ENCODE data around the gene FAM162B.

FAM162B gene

DNA sequence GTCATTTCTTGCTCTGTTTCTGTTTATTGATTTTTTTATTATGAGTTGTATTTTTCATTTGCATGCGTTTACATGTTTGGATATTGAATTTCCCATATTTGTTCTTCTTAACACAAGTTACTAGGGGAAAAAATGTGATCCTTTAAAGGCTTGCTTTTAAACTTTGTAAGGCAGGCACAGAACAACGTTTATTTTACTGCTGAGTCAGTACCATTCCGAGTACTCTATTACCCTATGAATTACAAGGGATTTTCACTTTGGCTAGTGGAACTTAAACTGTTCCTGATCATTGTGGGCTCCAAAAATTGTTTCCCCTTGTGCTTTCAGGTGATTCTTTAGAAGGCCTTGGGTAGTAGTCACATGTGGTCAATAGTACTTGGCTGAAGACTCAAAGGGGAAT is 28.5 kb downstream of the FAM162B start:
- H3K36me3 ChIP-seq (ENCODE audit: control insufficient read depth in 1 of 2, insufficient read depth in 2 of 2, low read length in 2 of 2), result no peaks in the 10 kb centered on the region
- no peaks in the 10 kb centered on the region for H3K79me2 ChIP-seq (ENCODE audit: control insufficient read depth, insufficient read depth, low read length, poor library complexity)
- H2BK120ac ChIP-seq (ENCODE audit: insufficient read depth, low read length, poor library complexity), result no peak overlapping the region
- no peak overlapping the region for H2AFZ ChIP-seq (ENCODE audit: insufficient read depth, low read length, poor library complexity)
- H3K14ac ChIP-seq (ENCODE audit: low read length), result no peak overlapping the region
- H4K91ac ChIP-seq (ENCODE audit: low read depth, low read length), result no peak overlapping the region
- H3K27ac ChIP-seq (ENCODE audit: low read depth, low read length), result no peak overlapping the region
- no peak overlapping the region for H3K18ac ChIP-seq (ENCODE audit: low read length)
- H3K9ac ChIP-seq (ENCODE audit: low read length), result no peak overlapping the region
- H3K9me3 ChIP-seq (ENCODE audit: insufficient read depth, low read depth, low read length), result no peaks in the 10 kb centered on the region
- H2BK12ac ChIP-seq (ENCODE audit: low read length), result no peak overlapping the region
- H3K27me3 ChIP-seq (ENCODE audit: insufficient read depth, low read length), result no peaks in the 10 kb centered on the region
- H3K4me3 ChIP-seq (ENCODE audit: low read depth, low read length), result no peak overlapping the region
- H3K4me2 ChIP-seq (ENCODE audit: low read length), result no peak overlapping the region
- H3K79me1 ChIP-seq (ENCODE audit: low read length), result no peaks in the 10 kb centered on the region
- no peak for DNase-seq
- H2BK5ac ChIP-seq (ENCODE audit: low read depth, low read length, poor library complexity), result no peak overlapping the region
- H3K23ac ChIP-seq (ENCODE audit: low read length), result no peak overlapping the region
- no peak overlapping the region for H4K8ac ChIP-seq (ENCODE audit: low read depth, low read length)
- H2AK5ac ChIP-seq (ENCODE audit: low read length), result no peak overlapping the region
- H4K12ac ChIP-seq (ENCODE audit: low read depth, low read length), result no peak overlapping the region
- no peak overlapping the region for H3K4ac ChIP-seq (ENCODE audit: low read depth, low read length)
- whole genome bisulfite sequencing (ENCODE audit: extremely low coverage, insufficient coverage, insufficient read length), result no CpG with 5 or more reads among the region's 3 CpGs
- H3K4me1 ChIP-seq (ENCODE audit: control insufficient read depth in 1 of 2, insufficient read depth in 2 of 2, low read length in 2 of 2), result no peaks in the 10 kb centered on the region

DNA sequence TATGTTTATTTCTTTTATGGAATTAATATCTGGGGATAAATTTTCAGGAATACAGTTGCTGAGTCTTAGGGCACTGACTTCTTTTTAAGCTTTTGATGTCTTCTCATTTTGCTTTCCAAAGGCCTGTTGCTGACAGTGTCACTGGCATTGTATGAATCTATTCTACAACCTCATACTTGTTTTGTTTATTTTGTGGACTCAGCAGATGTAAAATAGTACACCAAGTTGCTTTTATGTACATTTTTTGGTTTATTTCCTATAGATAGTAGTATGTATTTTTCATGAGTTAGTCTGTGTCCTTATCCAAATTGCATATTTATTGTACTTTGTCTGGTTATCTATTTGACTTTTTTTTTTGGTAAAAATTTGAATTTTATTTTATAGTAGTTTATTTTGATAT is 35.0 kb downstream of the FAM162B start:
- Histone ChIP-seq H3K4ac (ENCODE audit: low read depth, low read length) (no peak overlapping the region), H3K18ac (ENCODE audit: low read length) (no peak overlapping the region), H2AK5ac (ENCODE audit: low read length) (no peak overlapping the region), H4K8ac (ENCODE audit: low read depth, low read length) (no peak overlapping the region), H4K91ac (ENCODE audit: low read depth, low read length) (no peak overlapping the region), H2BK5ac (ENCODE audit: low read depth, low read length, poor library complexity) (no peak overlapping the region), H3K14ac (ENCODE audit: low read length) (no peak overlapping the region), H2BK12ac (ENCODE audit: low read length) (no peak overlapping the region), H3K9me3 (ENCODE audit: insufficient read depth, low read depth, low read length) (no peaks in the 10 kb centered on the region), H3K79me1 (ENCODE audit: low read length) (no peaks in the 10 kb centered on the region), H2BK120ac (ENCODE audit: insufficient read depth, low read length, poor library complexity) (no peak overlapping the region), H3K27ac (ENCODE audit: low read depth, low read length) (no peak overlapping the region), H3K36me3 (ENCODE audit: control insufficient read depth in 1 of 2, insufficient read depth in 2 of 2, low read length in 2 of 2) (peaks cover 0 to 2% of the 10 kb centered on the region in 2 experiments), H3K4me1 (ENCODE audit: control insufficient read depth in 1 of 2, insufficient read depth in 2 of 2, low read length in 2 of 2) (no peaks in the 10 kb centered on the region), H3K79me2 (ENCODE audit: control insufficient read depth, insufficient read depth, low read length, poor library complexity) (no peaks in the 10 kb centered on the region), H3K9ac (ENCODE audit: low read length) (no peak overlapping the region), H3K23ac (ENCODE audit: low read length) (no peak overlapping the region), H3K4me3 (ENCODE audit: low read depth, low read length) (no peak overlapping the region), H4K12ac (ENCODE audit: low read depth, low read length) (no peak overlapping the region), H3K4me2 (ENCODE audit: low read length) (no peak overlapping the region), H2AFZ (ENCODE audit: insufficient read depth, low read length, poor library complexity) (no peak overlapping the region), H3K27me3 (ENCODE audit: insufficient read depth, low read length) (no peaks in the 10 kb centered on the region)
- no peak for DNase-seq

DNA sequence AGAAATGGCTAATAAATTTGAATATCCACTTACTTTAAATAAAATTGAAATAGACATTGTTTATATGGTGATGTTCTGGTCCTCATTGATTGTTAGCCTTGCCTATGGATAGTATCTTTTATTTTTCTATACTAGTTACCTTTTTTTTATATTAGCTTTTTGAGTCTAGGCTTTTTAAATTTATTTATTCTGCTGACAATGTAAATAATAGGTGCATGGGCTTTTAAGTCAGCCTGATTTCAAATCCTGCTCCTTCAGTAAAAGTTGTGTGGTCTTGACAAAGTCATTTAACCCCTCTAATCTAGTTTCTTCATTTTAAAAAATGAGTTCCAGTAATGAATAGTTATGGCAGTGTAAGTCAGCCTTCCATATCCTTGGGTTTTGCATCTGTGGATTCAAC is 38.6 kb downstream of the FAM162B start:
- Histone ChIP-seq H3K27me3 (ENCODE audit: insufficient read depth, low read length) (no peaks in the 10 kb centered on the region), H3K4ac (ENCODE audit: low read depth, low read length) (no peak overlapping the region), H3K79me1 (ENCODE audit: low read length) (no peaks in the 10 kb centered on the region), H4K8ac (ENCODE audit: low read depth, low read length) (no peak overlapping the region), H2BK5ac (ENCODE audit: low read depth, low read length, poor library complexity) (no peak overlapping the region), H2BK12ac (ENCODE audit: low read length) (no peak overlapping the region), H3K9me3 (ENCODE audit: insufficient read depth, low read depth, low read length) (no peaks in the 10 kb centered on the region), H3K4me1 (ENCODE audit: control insufficient read depth in 1 of 2, insufficient read depth in 2 of 2, low read length in 2 of 2) (no peaks in the 10 kb centered on the region), H3K4me3 (ENCODE audit: low read depth, low read length) (no peak overlapping the region), H2AFZ (ENCODE audit: insufficient read depth, low read length, poor library complexity) (no peak overlapping the region), H4K91ac (ENCODE audit: low read depth, low read length) (no peak overlapping the region), H3K14ac (ENCODE audit: low read length) (no peak overlapping the region), H2BK120ac (ENCODE audit: insufficient read depth, low read length, poor library complexity) (no peak overlapping the region), H3K4me2 (ENCODE audit: low read length) (no peak overlapping the region), H3K9ac (ENCODE audit: low read length) (no peak overlapping the region), H3K36me3 (ENCODE audit: control insufficient read depth in 1 of 2, insufficient read depth in 2 of 2, low read length in 2 of 2) (peaks cover 2 to 4% of the 10 kb centered on the region in 2 experiments), H3K23ac (ENCODE audit: low read length) (no peak overlapping the region), H2AK5ac (ENCODE audit: low read length) (no peak overlapping the region), H3K27ac (ENCODE audit: low read depth, low read length) (no peak overlapping the region), H4K12ac (ENCODE audit: low read depth, low read length) (no peak overlapping the region), H3K18ac (ENCODE audit: low read length) (no peak overlapping the region), H3K79me2 (ENCODE audit: control insufficient read depth, insufficient read depth, low read length, poor library complexity) (no peaks in the 10 kb centered on the region)
- no peak for DNase-seq

DNA sequence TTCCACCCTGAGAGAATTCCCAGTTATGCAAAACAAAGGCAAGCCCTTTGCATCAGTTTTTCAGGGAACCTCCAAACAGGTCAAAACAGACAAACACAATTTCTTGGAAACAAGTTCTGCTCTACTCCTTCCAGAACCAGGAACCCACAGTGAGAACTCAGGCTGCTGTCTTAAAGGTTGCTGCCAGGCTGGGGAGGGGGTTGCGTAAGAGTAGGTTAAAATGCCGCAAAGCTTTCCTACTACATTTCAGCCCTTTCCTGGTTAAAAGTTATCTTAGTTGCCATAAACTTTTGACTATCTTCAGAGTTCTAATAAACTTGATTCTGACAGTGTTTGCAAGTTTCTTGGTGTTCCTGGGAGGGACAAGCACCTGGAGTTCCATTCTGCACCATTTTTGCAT is 50.8 kb downstream of the FAM162B start:
- no peaks in the 10 kb centered on the region for H3K79me2 ChIP-seq (ENCODE audit: control insufficient read depth, insufficient read depth, low read length, poor library complexity)
- no CpG with 5 or more reads among the region's 2 CpGs for WGBS (ENCODE audit: extremely low coverage, insufficient coverage, insufficient read length)

DNA sequence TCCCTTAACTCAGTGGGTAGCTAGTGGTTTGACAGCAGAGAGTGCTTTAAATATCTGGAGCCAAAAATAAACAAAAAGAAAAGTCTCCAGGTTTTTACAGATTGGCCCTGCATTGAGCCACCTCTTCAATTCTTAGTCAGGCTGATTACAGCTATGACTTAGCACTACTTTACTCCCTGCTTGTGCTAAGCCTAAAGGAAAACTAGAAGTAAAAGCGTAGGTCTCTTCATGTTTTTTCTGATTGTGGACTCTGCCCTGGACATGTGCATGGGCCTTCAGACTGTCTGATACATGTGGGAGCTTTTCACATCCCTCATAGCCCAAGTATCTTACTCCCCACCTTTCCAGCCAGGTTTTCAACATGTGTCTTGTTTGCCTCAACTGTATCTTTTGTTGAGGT is 51.2 kb downstream of the FAM162B start:
- no peak overlapping the region for H3K4ac ChIP-seq (ENCODE audit: low read depth, low read length)

More for the DNA sequence above, 50.8 kb downstream of the FAM162B start:
- Histone ChIP-seq H3K14ac (ENCODE audit: low read length) (no peak overlapping the region), H2BK5ac (ENCODE audit: low read depth, low read length, poor library complexity) (no peak overlapping the region), H2BK12ac (ENCODE audit: low read length) (no peak overlapping the region), H3K18ac (ENCODE audit: low read length) (no peak overlapping the region), H3K4me3 (ENCODE audit: low read depth, low read length) (no peak overlapping the region), H4K91ac (ENCODE audit: low read depth, low read length) (no peak overlapping the region), H3K36me3 (ENCODE audit: control insufficient read depth in 1 of 2, insufficient read depth in 2 of 2, low read length in 2 of 2) (peaks cover 0 to 5% of the 10 kb centered on the region in 2 experiments), H3K9ac (ENCODE audit: low read length) (no peak overlapping the region), H2AK5ac (ENCODE audit: low read length) (no peak overlapping the region), H3K4me1 (ENCODE audit: control insufficient read depth in 1 of 2, insufficient read depth in 2 of 2, low read length in 2 of 2) (no peaks in the 10 kb centered on the region), H4K12ac (ENCODE audit: low read depth, low read length) (no peak overlapping the region), H3K79me1 (ENCODE audit: low read length) (no peaks in the 10 kb centered on the region), H2AFZ (ENCODE audit: insufficient read depth, low read length, poor library complexity) (no peak overlapping the region), H3K4ac (ENCODE audit: low read depth, low read length) (no peak overlapping the region), H3K23ac (ENCODE audit: low read length) (no peak overlapping the region), H3K9me3 (ENCODE audit: insufficient read depth, low read depth, low read length) (no peaks in the 10 kb centered on the region), H3K27ac (ENCODE audit: low read depth, low read length) (no peak overlapping the region), H4K8ac (ENCODE audit: low read depth, low read length) (no peak overlapping the region), H3K4me2 (ENCODE audit: low read length) (no peak overlapping the region), H3K27me3 (ENCODE audit: insufficient read depth, low read length) (no peaks in the 10 kb centered on the region), H2BK120ac (ENCODE audit: insufficient read depth, low read length, poor library complexity) (no peak overlapping the region)
- DNase-seq, result no peak

More for the DNA sequence above, 51.2 kb downstream of the FAM162B start:
- Histone ChIP-seq H4K91ac (ENCODE audit: low read depth, low read length) (no peak overlapping the region), H3K23ac (ENCODE audit: low read length) (no peak overlapping the region), H3K4me2 (ENCODE audit: low read length) (no peak overlapping the region), H3K18ac (ENCODE audit: low read length) (no peak overlapping the region), H4K12ac (ENCODE audit: low read depth, low read length) (no peak overlapping the region), H3K4me3 (ENCODE audit: low read depth, low read length) (no peak overlapping the region), H3K4me1 (ENCODE audit: control insufficient read depth in 1 of 2, insufficient read depth in 2 of 2, low read length in 2 of 2) (no peaks in the 10 kb centered on the region), H3K79me1 (ENCODE audit: low read length) (no peaks in the 10 kb centered on the region), H3K9me3 (ENCODE audit: insufficient read depth, low read depth, low read length) (no peaks in the 10 kb centered on the region), H3K14ac (ENCODE audit: low read length) (no peak overlapping the region), H3K79me2 (ENCODE audit: control insufficient read depth, insufficient read depth, low read length, poor library complexity) (no peaks in the 10 kb centered on the region), H4K8ac (ENCODE audit: low read depth, low read length) (no peak overlapping the region), H2BK5ac (ENCODE audit: low read depth, low read length, poor library complexity) (no peak overlapping the region), H2AK5ac (ENCODE audit: low read length) (no peak overlapping the region), H3K9ac (ENCODE audit: low read length) (no peak overlapping the region), H3K27me3 (ENCODE audit: insufficient read depth, low read length) (no peaks in the 10 kb centered on the region), H2BK12ac (ENCODE audit: low read length) (no peak overlapping the region), H2AFZ (ENCODE audit: insufficient read depth, low read length, poor library complexity) (no peak overlapping the region), H3K27ac (ENCODE audit: low read depth, low read length) (no peak overlapping the region), H2BK120ac (ENCODE audit: insufficient read depth, low read length, poor library complexity) (no peak overlapping the region), H3K36me3 (ENCODE audit: control insufficient read depth in 1 of 2, insufficient read depth in 2 of 2, low read length in 2 of 2) (peaks cover 0 to 5% of the 10 kb centered on the region in 2 experiments)
- DNase-seq, result no peak
- WGBS (ENCODE audit: extremely low coverage, insufficient coverage, insufficient read length), result no CpG with 5 or more reads among the region's 1 CpG
